Measurements from ENCODE around the gene CDK14.

DNA sequence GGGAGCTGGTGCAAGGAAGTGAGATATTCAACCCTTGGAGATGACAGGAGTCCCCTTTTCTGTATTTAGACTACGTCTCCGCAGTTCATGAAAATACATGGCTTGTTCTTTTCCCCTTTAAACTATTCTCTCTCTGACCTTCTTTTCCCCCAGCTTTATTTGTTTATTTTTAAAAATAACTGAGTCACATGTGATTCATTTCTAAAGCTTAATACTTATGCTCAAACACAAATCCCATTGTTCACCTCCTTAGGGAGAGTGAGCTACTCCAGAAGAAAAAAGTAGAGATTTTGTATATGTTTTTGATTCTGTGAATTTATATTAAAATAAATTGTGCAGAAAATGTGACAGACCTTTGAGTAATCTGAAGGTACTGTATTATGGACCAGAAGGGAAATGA, 632.2 kb downstream of the CDK14 start:
- TF ChIP-seq, protein P1, sequence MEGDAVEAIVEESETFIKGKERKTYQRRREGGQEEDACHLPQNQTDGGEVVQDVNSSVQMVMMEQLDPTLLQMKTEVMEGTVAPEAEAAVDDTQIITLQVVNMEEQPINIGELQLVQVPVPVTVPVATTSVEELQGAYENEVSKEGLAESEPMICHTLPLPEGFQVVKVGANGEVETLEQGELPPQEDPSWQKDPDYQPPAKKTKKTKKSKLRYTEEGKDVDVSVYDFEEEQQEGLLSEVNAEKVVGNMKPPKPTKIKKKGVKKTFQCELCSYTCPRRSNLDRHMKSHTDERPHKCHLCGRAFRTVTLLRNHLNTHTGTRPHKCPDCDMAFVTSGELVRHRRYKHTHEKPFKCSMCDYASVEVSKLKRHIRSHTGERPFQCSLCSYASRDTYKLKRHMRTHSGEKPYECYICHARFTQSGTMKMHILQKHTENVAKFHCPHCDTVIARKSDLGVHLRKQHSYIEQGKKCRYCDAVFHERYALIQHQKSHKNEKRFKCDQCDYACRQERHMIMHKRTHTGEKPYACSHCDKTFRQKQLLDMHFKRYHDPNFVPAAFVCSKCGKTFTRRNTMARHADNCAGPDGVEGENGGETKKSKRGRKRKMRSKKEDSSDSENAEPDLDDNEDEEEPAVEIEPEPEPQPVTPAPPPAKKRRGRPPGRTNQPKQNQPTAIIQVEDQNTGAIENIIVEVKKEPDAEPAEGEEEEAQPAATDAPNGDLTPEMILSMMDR (IDR thresholded peaks at IDR 0.05; ENCODE audit: borderline replicate concordance, extremely low read depth, low read length, poor library complexity, severe bottlenecking) = no peak
- TF ChIP-seq EZH2 (IDR thresholded peaks at IDR 0.05; ENCODE audit: borderline replicate concordance, low read depth, low read length, severe bottlenecking) = no peak

Measured in DND-41 (cell line).